GM18907 (cell line): ENCODE measurements around the gene SPATA22.
"Not testable (repeated sequence)": the region's sequence is repeated elsewhere in the genome, so short reads cannot be mapped to it uniquely, and the experiment has no call there.

Experiments used
- ATAC-seq: cut with Tn5 transposase; IDR thresholded peaks from one replicate; pipeline ENCODE4 v1.9.1; 2021; ENCODE audit warnings: mild to moderate bottlenecking, moderate library complexity; ENCODE audit not compliant: unreplicated experiment

Gene SPATA22

DNA sequence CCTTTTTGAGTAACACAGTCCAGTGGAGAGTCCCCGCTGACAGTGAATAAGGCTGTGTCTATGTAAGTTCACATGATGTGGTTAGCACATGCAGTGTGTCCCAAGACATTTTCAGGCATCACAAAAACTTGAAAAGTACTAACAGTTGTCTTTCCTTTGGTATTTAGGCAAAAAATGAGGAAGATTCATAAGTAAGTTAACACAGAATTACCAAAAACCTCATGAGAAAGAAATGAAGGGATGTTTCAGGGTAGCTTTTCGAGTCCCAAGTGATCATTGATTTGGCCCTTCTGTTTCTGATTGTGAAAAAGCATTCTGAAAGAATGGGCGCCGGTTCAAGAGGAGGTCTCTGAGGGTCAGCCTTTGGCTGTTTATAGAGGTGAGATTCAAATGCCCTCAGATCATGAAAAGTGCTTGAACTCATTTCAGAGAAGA is 3.6 kb upstream of the SPATA22 start:
- no peak for ATAC-seq

DNA sequence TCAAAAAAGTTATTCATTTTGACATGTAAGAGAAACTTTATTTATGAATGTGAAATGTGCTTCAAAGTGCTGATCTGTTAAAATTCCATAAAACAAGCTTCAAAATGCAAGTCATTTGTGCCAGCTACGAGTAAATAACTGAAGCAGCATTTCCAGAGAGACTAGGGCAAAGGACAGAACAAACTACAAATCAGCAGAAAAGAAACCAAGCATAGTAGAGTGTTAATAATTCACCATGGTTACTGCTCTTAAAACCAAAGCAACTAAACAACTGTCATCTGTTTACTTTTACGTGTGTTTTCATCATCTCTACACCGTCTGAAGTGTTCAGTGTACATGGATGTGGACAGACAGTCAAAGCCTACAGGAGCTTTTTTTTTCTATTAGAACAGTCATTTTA is 2.6 kb upstream of the SPATA22 start:
- ATAC-seq: no peak

DNA sequence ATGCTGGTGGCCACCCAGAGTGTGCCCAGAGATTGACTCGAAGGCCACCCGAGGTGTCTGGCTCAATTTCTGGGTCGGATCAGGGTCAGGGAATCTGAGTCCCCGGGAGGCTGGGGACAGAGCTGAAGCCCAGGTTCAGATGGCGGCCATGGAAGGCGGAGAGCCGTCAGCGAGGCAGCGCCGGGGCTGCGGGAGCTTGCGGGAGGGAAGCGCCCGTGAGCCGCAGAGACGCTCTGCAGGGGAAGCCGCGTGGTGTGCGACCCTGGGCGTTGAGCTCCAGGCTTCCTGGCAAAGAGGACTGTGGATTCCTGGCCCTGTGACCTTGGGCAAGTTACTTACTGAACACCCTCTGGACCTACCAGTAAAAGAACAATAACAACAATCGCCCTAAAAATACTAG is 518 bp upstream of the SPATA22 start:
- ATAC-seq: no peak

- ATAC-seq: no peak
Observed at GRCh38 chr17:3469529-3469928, 2.1 kb downstream of the SPATA22 start.

DNA sequence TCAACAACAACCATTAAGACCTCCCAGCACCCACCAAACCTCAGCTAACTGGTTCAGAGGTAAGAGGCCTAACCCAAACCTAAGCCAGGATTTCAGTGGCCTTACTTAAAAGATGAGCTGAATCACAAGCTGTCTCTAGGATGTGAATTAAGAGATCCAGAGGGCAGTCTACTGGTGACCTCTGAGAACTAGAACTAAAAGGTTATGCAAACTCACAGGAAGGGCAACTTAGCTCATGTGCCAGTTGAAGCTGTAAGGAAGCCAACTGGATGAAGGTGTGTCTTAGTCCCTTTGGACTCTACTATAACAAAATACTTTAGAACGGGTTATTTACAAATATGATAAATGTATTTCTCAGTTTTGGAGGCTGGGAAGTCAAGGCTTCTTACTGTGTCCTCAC is 5.3 kb downstream of the SPATA22 start:
- not testable (repeated sequence) for ATAC-seq

GRCh38 chr17:3448059-3448665 is 23.5 kb downstream of the SPATA22 start:
- no peak for ATAC-seq

- ATAC-seq: no peak
Observed at GRCh38 chr17:3447625-3448024, 24.0 kb downstream of the SPATA22 start.

DNA sequence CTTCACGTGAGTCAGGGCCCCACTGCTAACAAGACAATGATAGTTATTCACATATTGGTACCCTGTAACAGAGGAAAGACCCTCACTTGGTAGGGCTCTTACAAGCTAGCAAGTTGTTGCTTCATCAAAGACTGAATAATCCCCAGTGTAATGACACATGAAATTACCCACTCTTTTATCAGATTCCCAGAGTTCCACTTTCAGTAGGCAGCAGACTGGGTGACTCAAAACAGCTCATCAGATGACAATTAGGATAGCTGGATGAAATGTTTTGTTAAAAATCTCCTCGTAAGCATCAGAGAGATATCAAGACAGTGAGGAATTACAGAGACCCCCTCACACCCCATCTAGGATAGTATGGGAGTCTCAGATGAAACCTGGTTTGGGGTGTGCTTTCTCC is 31.2 kb downstream of the SPATA22 start:
- ATAC-seq: no peak

DNA sequence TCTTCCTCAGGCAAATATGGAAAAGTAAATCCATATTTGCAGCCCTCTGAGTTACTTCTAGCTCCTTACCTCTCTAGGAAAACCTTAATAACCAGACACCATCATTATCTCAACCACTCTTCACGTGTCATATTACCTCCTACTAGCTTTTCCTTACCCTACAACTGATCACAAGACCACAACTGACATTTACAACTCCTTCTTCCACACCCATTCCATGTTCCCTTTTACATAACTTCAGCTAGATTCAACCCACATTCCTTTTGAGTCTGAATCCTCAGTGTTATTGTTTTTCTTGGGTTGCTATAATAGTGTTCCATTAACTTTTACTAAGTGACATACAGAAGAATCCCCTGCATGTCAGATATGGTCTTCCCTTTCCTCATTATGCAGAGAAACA is 33.3 kb downstream of the SPATA22 start:
- ATAC-seq: no peak

- ATAC-seq: no peak
Observed at GRCh38 chr17:3433741-3434140, 37.9 kb downstream of the SPATA22 start, which contains the start of gene OR1E2. OR1E2 (minus strand) TSS chr17:3433841; CDS start chr17:3433841, 0 bp downstream.

DNA sequence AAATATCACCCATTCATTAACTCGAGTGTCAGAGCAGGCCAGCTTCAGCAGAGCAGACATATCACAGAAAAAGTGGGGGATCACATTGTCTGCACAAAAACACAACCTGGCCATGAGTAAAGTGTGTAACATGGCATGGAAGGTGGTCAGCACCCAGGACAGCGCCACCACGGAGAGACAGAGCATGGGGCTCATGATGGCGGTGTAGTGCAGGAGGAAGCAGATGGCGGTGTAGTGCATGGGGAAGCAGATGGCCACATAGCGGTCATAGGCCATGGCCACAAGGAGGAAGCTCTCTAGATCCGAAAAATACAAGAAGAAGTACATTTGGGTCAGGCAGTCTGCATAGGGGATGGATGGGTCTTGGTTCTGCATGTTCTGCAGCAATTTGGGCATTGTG is 38.4 kb downstream of the SPATA22 start:
- not testable (repeated sequence) for ATAC-seq

DNA sequence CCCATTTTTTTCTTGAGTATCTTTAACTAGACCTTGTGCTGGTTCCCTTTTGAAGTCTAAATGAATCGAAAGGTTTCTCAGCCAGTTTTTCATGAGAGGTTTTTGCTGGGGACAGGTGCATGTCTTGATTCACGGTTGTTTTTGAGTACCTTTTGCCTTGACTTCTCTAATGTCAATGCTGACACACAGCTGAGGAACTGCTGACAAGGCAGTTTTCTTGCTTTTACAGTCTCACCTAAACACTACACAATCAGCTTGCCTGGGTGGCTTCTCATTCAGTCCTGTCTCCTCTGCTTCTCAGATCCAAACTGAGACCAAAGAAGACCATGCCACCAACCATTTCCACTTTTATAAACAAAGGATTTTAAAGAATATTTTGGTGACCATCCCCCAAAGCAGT is 53.4 kb downstream of the SPATA22 start:
- ATAC-seq: no peak

GRCh38 chr17:3415610-3416009 is 56.0 kb downstream of the SPATA22 start:
- no peak for ATAC-seq

DNA sequence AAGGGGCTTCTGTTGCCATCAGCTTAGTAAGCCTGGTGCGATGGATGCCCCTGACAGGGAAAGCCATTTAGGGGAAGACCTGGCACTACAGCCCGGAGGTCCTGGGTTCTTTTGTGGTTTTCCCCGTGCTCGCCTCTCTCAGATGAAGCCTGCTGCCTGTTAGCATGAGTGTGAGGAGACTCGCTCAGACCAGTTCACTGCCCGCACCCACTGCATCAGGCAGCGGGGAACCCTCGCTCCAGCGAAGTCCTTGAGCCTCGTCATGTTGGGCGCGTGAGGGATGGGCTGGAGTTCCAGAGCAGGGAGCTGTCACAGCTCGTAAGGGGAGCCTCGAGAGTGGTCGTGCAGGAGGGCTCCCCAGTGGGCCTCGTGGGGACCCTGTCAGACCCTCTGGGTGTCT is 59.4 kb downstream of the SPATA22 start:
- not testable (repeated sequence) for ATAC-seq

DNA sequence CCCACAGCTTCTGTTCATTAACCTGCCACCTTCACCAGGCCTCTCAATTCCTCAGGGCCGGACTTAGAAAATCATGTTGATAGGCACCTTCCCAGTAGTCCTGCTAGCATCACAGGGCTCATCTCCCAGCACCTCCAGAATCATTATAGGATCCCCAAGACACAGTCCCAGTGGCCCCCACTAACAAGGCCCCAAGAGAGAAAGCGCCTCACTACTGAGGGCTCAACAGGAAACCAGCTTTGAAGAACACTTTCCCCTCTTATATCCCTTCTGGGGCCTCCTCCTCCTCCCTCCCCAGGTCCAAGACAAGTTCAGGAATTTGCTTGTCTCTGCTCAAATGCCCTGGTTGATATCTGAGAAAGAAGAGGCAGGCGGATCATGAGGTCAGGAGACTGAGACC is 60.5 kb downstream of the SPATA22 start, which contains the start of gene OR3A3:
OR3A3 (plus strand) TSS at position 301 of the 400 bp plus-strand sequence.
- no peak for ATAC-seq

DNA sequence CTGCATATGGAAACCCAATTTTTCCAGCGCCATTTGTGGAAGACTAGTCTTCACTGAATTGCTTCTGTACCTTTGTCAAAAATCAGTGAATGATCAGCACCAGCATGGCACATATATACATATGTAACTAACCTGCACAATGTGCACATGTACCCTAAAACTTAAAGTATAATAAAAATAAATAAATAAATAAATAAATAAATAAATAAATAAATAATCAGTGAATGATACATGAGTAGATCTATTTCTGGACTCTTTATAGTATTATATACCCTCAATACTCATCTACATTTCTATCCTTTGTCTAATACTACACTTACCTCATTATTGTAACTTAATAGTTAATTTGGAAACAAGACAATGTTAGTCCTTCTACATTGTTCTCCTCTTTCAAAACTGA is 67.8 kb downstream of the SPATA22 start:
- not testable (repeated sequence) for ATAC-seq

DNA sequence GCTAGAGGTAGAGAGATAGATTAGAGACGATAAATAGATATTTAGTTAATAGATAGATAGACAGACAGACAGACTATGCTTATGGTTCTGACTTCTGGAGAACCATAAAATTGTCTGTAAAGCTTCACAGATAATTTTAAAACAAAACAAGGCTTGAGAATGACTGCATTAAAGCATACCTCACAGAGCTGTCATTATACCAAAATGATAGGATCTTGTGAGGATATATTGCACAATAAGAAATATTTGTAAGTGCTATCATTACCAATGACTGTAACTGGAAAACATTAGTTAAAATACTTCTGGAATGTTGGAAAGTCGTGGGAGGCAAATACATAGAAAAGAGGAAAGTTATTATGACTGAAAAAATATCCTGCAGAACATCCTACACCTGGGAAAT is 69.8 kb downstream of the SPATA22 start:
- ATAC-seq: no peak

GRCh38 chr17:3400055-3400454 is 71.6 kb downstream of the SPATA22 start:
- no peak for ATAC-seq

- ATAC-seq: no peak
Observed at GRCh38 chr17:3398310-3398709, 73.3 kb downstream of the SPATA22 start, which contains the start of gene OR1E1. OR1E1 (minus strand) TSS chr17:3398410; CDS start chr17:3398410, 0 bp downstream.

GRCh38 chr17:3397801-3398200 is 73.8 kb downstream of the SPATA22 start:
- ATAC-seq: not testable (repeated sequence)
